Measurements from ENCODE around the gene BPIFB2.

Gene BPIFB2

GRCh38 chr20:33022289-33022688, 14.8 kb downstream of the BPIFB2 start:
- DNase-seq (ENCODE audit: low read depth): no peak

GRCh38 chr20:33022694-33023438, 15.4 kb downstream of the BPIFB2 start:
- no peak for DNase-seq (ENCODE audit: low read depth)

GRCh38 chr20:33023439-33024242, 16.1 kb downstream of the BPIFB2 start:
- DNase-seq (ENCODE audit: low read depth): no peak

GRCh38 chr20:33024243-33024560, 16.7 kb downstream of the BPIFB2 start:
- DNase-seq (ENCODE audit: low read depth): no peak

GRCh38 chr20:33024609-33025317, 17.3 kb downstream of the BPIFB2 start:
- no peak for DNase-seq (ENCODE audit: low read depth)

- DNase-seq (ENCODE audit: low read depth): no peak
These were observed 17.9 kb downstream of the BPIFB2 start for GRCh38 chr20:33025318-33025876.

GRCh38 chr20:33026072-33026778, 18.7 kb downstream of the BPIFB2 start:
- DNase-seq (ENCODE audit: low read depth): no peak

GRCh38 chr20:33026779-33027759, 19.6 kb downstream of the BPIFB2 start:
- no peak for DNase-seq (ENCODE audit: low read depth)

- DNase-seq (ENCODE audit: low read depth): no peak
These were observed 20.6 kb downstream of the BPIFB2 start for GRCh38 chr20:33027769-33028751.

GRCh38 chr20:33028875-33029274, 21.4 kb downstream of the BPIFB2 start:
- DNase-seq (ENCODE audit: low read depth): no peak

GRCh38 chr20:33030076-33030475, 22.6 kb downstream of the BPIFB2 start:
- DNase-seq (ENCODE audit: low read depth): no peak

- no peak for DNase-seq (ENCODE audit: low read depth)
These were observed 23.1 kb downstream of the BPIFB2 start for GRCh38 chr20:33030569-33030968.

- DNase-seq (ENCODE audit: low read depth): no peak
These were observed 24.0 kb downstream of the BPIFB2 start, which contains the start of gene BPIFB6 for GRCh38 chr20:33031531-33031930. TSS of gene BPIFB6 (plus strand) at chr20:33031648. CDS start at chr20:33031648, 0 bp downstream.

GRCh38 chr20:33032555-33032954, 25.1 kb downstream of the BPIFB2 start:
- no peak for DNase-seq (ENCODE audit: low read depth)

GRCh38 chr20:33033381-33033780, 25.9 kb downstream of the BPIFB2 start:
- DNase-seq (ENCODE audit: low read depth): no peak

- DNase-seq (ENCODE audit: low read depth): no peak
These were observed 26.6 kb downstream of the BPIFB2 start for GRCh38 chr20:33034115-33034514.

- DNase-seq (ENCODE audit: low read depth): no peak
These were observed 27.5 kb downstream of the BPIFB2 start for GRCh38 chr20:33034901-33035492.

GRCh38 chr20:33037456-33037855, 30.0 kb downstream of the BPIFB2 start:
- no peak for DNase-seq (ENCODE audit: low read depth)

GRCh38 chr20:33038243-33038642, 30.7 kb downstream of the BPIFB2 start:
- DNase-seq (ENCODE audit: low read depth): no peak
